Nephron (organoid): ENCODE measurements around the gene DAGLA.

Source experiments
- H3K27ac Mint-ChIP-seq, 3 experiments: 2 replicates each; pipeline ENCODE4 v1.8.0; 2020; ENCODE audit warnings: mixed read lengths in 3 of 3, mild to moderate bottlenecking in 2 of 3, moderate library complexity in 1 of 3
- H3K27me3 Mint-ChIP-seq: 2 replicates; pipeline ENCODE4 v1.8.0; 2021; ENCODE audit warnings: low read depth, mild to moderate bottlenecking, moderate library complexity, mixed read lengths
- H3K36me3 Mint-ChIP-seq: 2 replicates; pipeline ENCODE4 v1.8.0; 2020; ENCODE audit warnings: low read depth, mixed read lengths
- H3K4me1 Mint-ChIP-seq: 2 replicates; pipeline ENCODE4 v1.8.0; 2020; ENCODE audit warnings: mixed read lengths
- H3K4me3 Mint-ChIP-seq, 3 experiments: 2 replicates each; pipeline ENCODE4 v1.8.0; 2020; ENCODE audit warnings: mild to moderate bottlenecking in 3 of 3, mixed read lengths in 3 of 3, moderate library complexity in 2 of 3
- H3K9me3 Mint-ChIP-seq: 2 replicates; pipeline ENCODE4 v1.8.0; 2020; ENCODE audit warnings: mixed read lengths
- CTCF ChIP-seq, 3 experiments: fragments of 200-600 bp; sonication (generic); IDR thresholded peaks; one replicate each; pipeline ENCODE4 v1.5.0; 2021; ENCODE audit warnings: antibody characterized with exemption in 3 of 3; ENCODE audit not compliant: unreplicated experiment in 3 of 3

The DAGLA gene

GRCh38 chr11:61696602-61697001 is 16.4 kb downstream of the DAGLA start:
- peaks cover 51% of the 10 kb centered on the region for H3K4me1 Mint-ChIP-seq
- no peak overlapping the region for H3K4me3 Mint-ChIP-seq
- no peaks in the 10 kb centered on the region for H3K27me3 Mint-ChIP-seq
- peak overlapping the region in 2 of 3 experiments; percentile 30 to 34 for H3K27ac Mint-ChIP-seq
- H3K36me3 Mint-ChIP-seq: no peaks in the 10 kb centered on the region
- no peak for TF ChIP-seq CTCF (IDR thresholded peaks at IDR 0.05; ENCODE audit: unreplicated experiment in 3 of 3)
- H3K9me3 Mint-ChIP-seq: no peaks in the 10 kb centered on the region

- Mint-ChIP-seq H3K36me3 (no peaks in the 10 kb centered on the region), H3K4me1 (peaks cover 49% of the 10 kb centered on the region), H3K9me3 (no peaks in the 10 kb centered on the region), H3K27me3 (no peaks in the 10 kb centered on the region), H3K27ac (no peak overlapping the region), H3K4me3 (no peak overlapping the region)
- no peak for TF ChIP-seq CTCF (IDR thresholded peaks at IDR 0.05; ENCODE audit: unreplicated experiment in 3 of 3)
These were observed 16.9 kb downstream of the DAGLA start for GRCh38 chr11:61697078-61697502.

- no peak for TF ChIP-seq CTCF (IDR thresholded peaks at IDR 0.05; ENCODE audit: unreplicated experiment in 3 of 3)
- H3K27ac Mint-ChIP-seq: peak overlapping the region in 1 of 3 experiments; percentile 33
- H3K27me3 Mint-ChIP-seq: no peaks in the 10 kb centered on the region
- peaks cover 49% of the 10 kb centered on the region for H3K4me1 Mint-ChIP-seq
- no peaks in the 10 kb centered on the region for H3K36me3 Mint-ChIP-seq
- no peak overlapping the region for H3K4me3 Mint-ChIP-seq
- H3K9me3 Mint-ChIP-seq: no peaks in the 10 kb centered on the region
These were observed 17.6 kb downstream of the DAGLA start for GRCh38 chr11:61697764-61698163.

- H3K4me3 Mint-ChIP-seq: no peak overlapping the region
- peaks cover 49% of the 10 kb centered on the region for H3K4me1 Mint-ChIP-seq
- no peaks in the 10 kb centered on the region for H3K36me3 Mint-ChIP-seq
- H3K9me3 Mint-ChIP-seq: no peaks in the 10 kb centered on the region
- peak overlapping the region in 1 of 3 experiments; percentile 33 for H3K27ac Mint-ChIP-seq
- H3K27me3 Mint-ChIP-seq: no peaks in the 10 kb centered on the region
- no peak for TF ChIP-seq CTCF (IDR thresholded peaks at IDR 0.05; ENCODE audit: unreplicated experiment in 3 of 3)
These were observed 18.2 kb downstream of the DAGLA start for GRCh38 chr11:61698173-61698948.

- no peak for TF ChIP-seq CTCF (IDR thresholded peaks at IDR 0.05; ENCODE audit: unreplicated experiment in 3 of 3)
- Mint-ChIP-seq H3K9me3 (no peaks in the 10 kb centered on the region), H3K4me1 (peaks cover 37% of the 10 kb centered on the region), H3K36me3 (no peaks in the 10 kb centered on the region), H3K27me3 (no peaks in the 10 kb centered on the region), H3K4me3 (no peak overlapping the region), H3K27ac (no peak overlapping the region)
These were observed 19.6 kb downstream of the DAGLA start for GRCh38 chr11:61699737-61700160.

GRCh38 chr11:61700212-61700611 is 20.0 kb downstream of the DAGLA start:
- H3K9me3 Mint-ChIP-seq: no peaks in the 10 kb centered on the region
- peaks cover 33% of the 10 kb centered on the region for H3K4me1 Mint-ChIP-seq
- no peak for TF ChIP-seq CTCF (IDR thresholded peaks at IDR 0.05; ENCODE audit: unreplicated experiment in 3 of 3)

More at GRCh38 chr11:61700212-61700611, 20.0 kb downstream of the DAGLA start:
- Mint-ChIP-seq H3K4me3 (no peak overlapping the region), H3K27me3 (peaks cover under 1% of the 10 kb centered on the region), H3K36me3 (no peaks in the 10 kb centered on the region), H3K27ac (no peak overlapping the region)
